GM21515 (cell line): ENCODE data around the gene CMTM8.

Experiments
- ATAC-seq: cut with Tn5 transposase; IDR thresholded peaks from one replicate; pipeline ENCODE4 v1.9.1; 2021; ENCODE audit not compliant: unreplicated experiment

Gene CMTM8

GRCh38 chr3:32334675-32335074 is 96.2 kb downstream of the CMTM8 start:
- no peak for ATAC-seq

GRCh38 chr3:32335365-32336112 is 97.1 kb downstream of the CMTM8 start:
- ATAC-seq = no peak

- ATAC-seq = no peak
Measured at GRCh38 chr3:32336113-32336498, 97.6 kb downstream of the CMTM8 start.

- no peak for ATAC-seq
Measured at GRCh38 chr3:32337505-32337904, 99.0 kb downstream of the CMTM8 start.

GRCh38 chr3:32340039-32340438 is 101.6 kb downstream of the CMTM8 start:
- no peak for ATAC-seq

GRCh38 chr3:32340611-32341365 is 102.3 kb downstream of the CMTM8 start:
- ATAC-seq = no peak

- no peak for ATAC-seq
Measured at GRCh38 chr3:32347343-32348125, 109.1 kb downstream of the CMTM8 start.

- no peak for ATAC-seq
Measured at GRCh38 chr3:32349184-32349583, 110.7 kb downstream of the CMTM8 start.

- no peak for ATAC-seq
Measured at GRCh38 chr3:32352563-32352962, 114.1 kb downstream of the CMTM8 start.

GRCh38 chr3:32353351-32353750 is 114.9 kb downstream of the CMTM8 start:
- no peak for ATAC-seq

GRCh38 chr3:32354362-32354778 is 115.9 kb downstream of the CMTM8 start:
- no peak for ATAC-seq

- no peak for ATAC-seq
Measured at GRCh38 chr3:32355751-32356291, 117.3 kb downstream of the CMTM8 start.

GRCh38 chr3:32359766-32360492 is 121.4 kb downstream of the CMTM8 start:
- ATAC-seq = no peak

- no peak for ATAC-seq
Measured at GRCh38 chr3:32360493-32360827, 122.0 kb downstream of the CMTM8 start.

- ATAC-seq = no peak
Measured at GRCh38 chr3:32366638-32367397, 128.3 kb downstream of the CMTM8 start.

- ATAC-seq = no peak
Measured at GRCh38 chr3:32367442-32367841, 129.0 kb downstream of the CMTM8 start.

GRCh38 chr3:32371461-32372212 is 133.2 kb downstream of the CMTM8 start:
- ATAC-seq = no peak

GRCh38 chr3:32372213-32372490 is 133.7 kb downstream of the CMTM8 start:
- ATAC-seq = no peak

- ATAC-seq = no peak
Measured at GRCh38 chr3:32373276-32373675, 134.8 kb downstream of the CMTM8 start.

GRCh38 chr3:32373844-32374243 is 135.4 kb downstream of the CMTM8 start:
- no peak for ATAC-seq
